NCI-H1436 (cell line): Measurements from ENCODE around the gene KIAA1671.
"Not testable (repeated sequence)": the region's sequence is repeated elsewhere in the genome, so short reads cannot be mapped to it uniquely, and the experiment has no call there.

Source experiments
- DNase-seq: peaks from one replicate; lab custom pipeline; 2025; lab: John Stamatoyannopoulos, UW

KIAA1671 gene

GRCh38 chr22:25201557-25202273, 249.2 kb downstream of the KIAA1671 start:
- DNase-seq, result no peak

GRCh38 chr22:25202290-25202921, 249.9 kb downstream of the KIAA1671 start:
- DNase-seq, result peak; percentile 73

GRCh38 chr22:25203082-25203481, 250.6 kb downstream of the KIAA1671 start:
- no peak for DNase-seq

GRCh38 chr22:25204547-25204946, 252.0 kb downstream of the KIAA1671 start:
- DNase-seq, result not testable (repeated sequence)

- DNase-seq, result no peak
These were observed 253.3 kb downstream of the KIAA1671 start for GRCh38 chr22:25205847-25206246.

GRCh38 chr22:25206998-25207397, 254.5 kb downstream of the KIAA1671 start:
- DNase-seq, result no peak

- DNase-seq, result no peak
These were observed 255.1 kb downstream of the KIAA1671 start for GRCh38 chr22:25207553-25208157.

- no peak for DNase-seq
These were observed 255.8 kb downstream of the KIAA1671 start for GRCh38 chr22:25208328-25208727.

GRCh38 chr22:25208743-25209505, 256.4 kb downstream of the KIAA1671 start:
- DNase-seq, result no peak

GRCh38 chr22:25210793-25211192, 258.3 kb downstream of the KIAA1671 start:
- no peak for DNase-seq

- no peak for DNase-seq
These were observed 259.8 kb downstream of the KIAA1671 start for GRCh38 chr22:25212337-25212736.

GRCh38 chr22:25213221-25213620, 260.7 kb downstream of the KIAA1671 start:
- DNase-seq, result no peak

GRCh38 chr22:25216230-25216629, 263.7 kb downstream of the KIAA1671 start:
- DNase-seq, result no peak

- DNase-seq, result no peak
These were observed 266.7 kb downstream of the KIAA1671 start, which contains the start of gene CRYBB2 for GRCh38 chr22:25219211-25219689. CRYBB2 (plus strand) TSS chr22:25219639; CDS start chr22:25221430, 1,791 bp downstream.

- peak; percentile 88 for DNase-seq
These were observed 267.5 kb downstream of the KIAA1671 start for GRCh38 chr22:25219948-25220442.

- DNase-seq, result no peak
These were observed 269.3 kb downstream of the KIAA1671 start for GRCh38 chr22:25221790-25222189.

GRCh38 chr22:25223269-25223850, 270.8 kb downstream of the KIAA1671 start:
- DNase-seq, result peak; percentile 52

- no peak for DNase-seq
These were observed 276.3 kb downstream of the KIAA1671 start for GRCh38 chr22:25228822-25229221.

- not testable (repeated sequence) for DNase-seq
These were observed 278.2 kb downstream of the KIAA1671 start for GRCh38 chr22:25230760-25231159.

- DNase-seq, result no peak
These were observed 279.8 kb downstream of the KIAA1671 start for GRCh38 chr22:25232301-25232700.

- not testable (repeated sequence) for DNase-seq
These were observed 281.2 kb downstream of the KIAA1671 start for GRCh38 chr22:25233706-25234105.
